Adipocyte (in vitro differentiated cells): ENCODE data around the gene TP63.

Experiments
- DNase-seq: peaks from one replicate; pipeline ENCODE4 v3.0.0-alpha.2; 2015; ENCODE audit warnings: low read depth
- H3K27me3 ChIP-seq: replicated peaks from 2 replicates; pipeline ENCODE4 v1.7.0; 2013; ENCODE audit warnings: mild to moderate bottlenecking, low read length, moderate library complexity; ENCODE audit not compliant: control insufficient read depth, insufficient read depth
- H3K36me3 ChIP-seq: 2 replicates; pipeline ENCODE4 v1.7.0; 2013; ENCODE audit warnings: low read length, mild to moderate bottlenecking, moderate library complexity; ENCODE audit not compliant: control insufficient read depth, insufficient read depth, severe bottlenecking
- H3K4me1 ChIP-seq: 2 replicates; pipeline ENCODE4 v1.7.0; 2013; ENCODE audit warnings: mild to moderate bottlenecking, low read length, moderate library complexity; ENCODE audit not compliant: control insufficient read depth, insufficient read depth
- H3K4me3 ChIP-seq: 2 replicates; pipeline ENCODE4 v1.7.0; 2013; ENCODE audit warnings: mild to moderate bottlenecking, low read length, moderate library complexity
- H3K9ac ChIP-seq: 2 replicates; pipeline ENCODE4 v1.7.0; 2013; ENCODE audit warnings: mild to moderate bottlenecking, low read length, moderate library complexity
- H3K9me3 ChIP-seq: 2 replicates; pipeline ENCODE4 v1.7.0; 2013; ENCODE audit warnings: mild to moderate bottlenecking, low read length, moderate library complexity; ENCODE audit not compliant: control insufficient read depth

Gene TP63

DNA sequence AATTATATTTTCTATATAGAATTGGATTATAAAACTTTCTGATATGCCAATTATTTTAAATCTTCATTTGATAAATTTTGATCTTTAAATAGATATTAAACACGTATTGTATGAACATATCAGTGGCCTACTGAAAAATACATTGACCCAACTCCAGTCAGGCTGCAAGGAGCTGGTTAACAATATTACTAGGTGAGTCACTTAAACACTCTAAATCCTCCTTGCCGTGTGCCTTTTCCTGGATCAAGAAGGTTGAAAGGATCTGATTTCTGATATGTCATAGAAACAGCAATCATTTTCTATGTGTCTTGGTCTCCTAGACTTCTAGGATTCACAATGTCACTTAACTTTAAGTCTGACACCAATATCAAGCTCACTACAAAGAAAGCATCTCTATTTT lies 123.2 kb downstream of the TP63 start:
- H3K36me3 ChIP-seq: no peaks in the 10 kb centered on the region
- H3K9ac ChIP-seq: no peak overlapping the region
- DNase-seq: no peak

DNA sequence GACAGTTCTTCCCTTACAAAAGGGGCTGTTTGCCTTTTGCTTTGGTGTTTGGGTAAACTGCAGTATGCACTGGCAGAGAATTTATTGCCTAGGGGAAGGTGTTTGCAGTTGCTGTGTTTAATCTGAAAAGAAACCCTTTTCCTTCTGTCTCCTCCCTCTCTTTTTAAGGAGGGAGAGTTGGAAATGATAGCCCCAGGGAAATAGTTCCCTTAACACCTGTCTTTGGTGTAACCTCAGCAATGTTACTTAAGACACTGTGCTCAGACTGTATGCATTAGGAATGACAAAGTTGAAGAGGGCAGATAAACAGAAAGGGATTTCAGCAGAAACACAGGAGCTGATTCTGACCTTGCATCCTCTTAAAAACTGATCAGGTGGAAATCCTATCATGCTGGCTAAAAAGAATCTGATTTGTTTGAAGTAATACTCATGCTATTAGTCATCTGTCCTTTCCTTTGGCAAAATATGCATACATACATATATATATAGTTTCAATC lies 125.4 kb downstream of the TP63 start:
- H3K36me3 ChIP-seq: no peaks in the 10 kb centered on the region
- H3K9ac ChIP-seq: no peak overlapping the region
- H3K9me3 ChIP-seq: no peaks in the 10 kb centered on the region
- H3K4me3 ChIP-seq: no peak overlapping the region
- no peaks in the 10 kb centered on the region for H3K4me1 ChIP-seq
- DNase-seq: no peak
- H3K27me3 ChIP-seq: no peaks in the 10 kb centered on the region

More for the DNA sequence above, 123.2 kb downstream of the TP63 start:
- H3K4me1 ChIP-seq: no peaks in the 10 kb centered on the region
- H3K9me3 ChIP-seq: no peaks in the 10 kb centered on the region
- no peak overlapping the region for H3K4me3 ChIP-seq
- no peaks in the 10 kb centered on the region for H3K27me3 ChIP-seq

- Histone ChIP-seq H3K4me1 (no peaks in the 10 kb centered on the region), H3K9ac (no peak overlapping the region), H3K9me3 (no peaks in the 10 kb centered on the region), H3K4me3 (no peak overlapping the region), H3K36me3 (no peaks in the 10 kb centered on the region), H3K27me3 (no peaks in the 10 kb centered on the region)
- DNase-seq: no peak
Observed at GRCh38 chr3:189758186-189758585, 127.0 kb downstream of the TP63 start.

GRCh38 chr3:189766416-189766815 lies 135.2 kb downstream of the TP63 start:
- Histone ChIP-seq H3K27me3 (no peaks in the 10 kb centered on the region), H3K4me1 (no peaks in the 10 kb centered on the region), H3K9ac (no peak overlapping the region), H3K4me3 (no peak overlapping the region), H3K9me3 (no peaks in the 10 kb centered on the region), H3K36me3 (no peaks in the 10 kb centered on the region)
- peak; percentile 44 for DNase-seq

- no peaks in the 10 kb centered on the region for H3K27me3 ChIP-seq
- H3K4me3 ChIP-seq: no peak overlapping the region
- no peaks in the 10 kb centered on the region for H3K9me3 ChIP-seq
- H3K4me1 ChIP-seq: peaks cover 15% of the 10 kb centered on the region
- no peak overlapping the region for H3K9ac ChIP-seq
- no peaks in the 10 kb centered on the region for H3K36me3 ChIP-seq
- no peak for DNase-seq
Observed at GRCh38 chr3:189771842-189772450, 140.8 kb downstream of the TP63 start.

GRCh38 chr3:189772584-189772983 lies 141.4 kb downstream of the TP63 start:
- Histone ChIP-seq H3K4me1 (peaks cover 15% of the 10 kb centered on the region), H3K4me3 (peak overlapping the region; percentile 66), H3K9ac (peak overlapping the region; percentile 61), H3K36me3 (no peaks in the 10 kb centered on the region), H3K27me3 (no peaks in the 10 kb centered on the region), H3K9me3 (no peaks in the 10 kb centered on the region)
- peak; percentile 7 for DNase-seq

GRCh38 chr3:189773056-189773455 lies 141.9 kb downstream of the TP63 start:
- Histone ChIP-seq H3K9ac (peak overlapping the region; percentile 61), H3K4me1 (peaks cover 15% of the 10 kb centered on the region), H3K36me3 (no peaks in the 10 kb centered on the region), H3K4me3 (peak overlapping the region; percentile 66), H3K9me3 (no peaks in the 10 kb centered on the region), H3K27me3 (no peaks in the 10 kb centered on the region)
- peak; percentile 69 for DNase-seq

- H3K36me3 ChIP-seq: no peaks in the 10 kb centered on the region
- no peaks in the 10 kb centered on the region for H3K9me3 ChIP-seq
- no peak overlapping the region for H3K9ac ChIP-seq
- no peak for DNase-seq
- no peak overlapping the region for H3K4me3 ChIP-seq
- no peaks in the 10 kb centered on the region for H3K27me3 ChIP-seq
- peaks cover 15% of the 10 kb centered on the region for H3K4me1 ChIP-seq
Observed at GRCh38 chr3:189776149-189776824, 145.1 kb downstream of the TP63 start.

DNA sequence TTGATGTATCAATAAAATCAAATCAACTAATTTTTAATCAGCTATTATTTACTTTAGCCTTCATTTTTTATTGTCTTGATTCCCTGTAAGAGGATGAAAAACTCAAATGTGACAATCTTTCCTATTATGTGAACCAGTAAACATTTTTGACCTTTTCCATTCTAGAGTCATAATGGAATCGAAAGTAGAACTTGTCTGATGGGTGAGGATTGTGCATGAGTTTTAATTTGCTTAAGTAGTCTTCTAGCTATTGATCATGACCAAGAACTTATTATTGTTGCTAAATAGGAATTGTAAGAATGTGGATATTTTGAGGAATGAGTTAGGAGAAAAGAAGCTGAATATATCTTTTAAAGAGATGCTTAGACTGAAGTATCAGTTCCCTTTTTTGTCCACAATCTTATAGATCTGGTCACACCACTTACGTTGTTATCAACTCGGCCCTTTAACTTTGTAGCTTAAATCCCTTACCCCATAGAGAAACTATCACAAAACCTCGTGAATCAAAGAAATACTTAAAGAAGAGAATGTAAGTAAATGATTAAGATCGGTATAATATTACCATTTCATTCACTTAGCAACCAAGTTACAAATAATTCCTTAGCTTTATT lies 147.3 kb downstream of the TP63 start:
- H3K27me3 ChIP-seq: no peaks in the 10 kb centered on the region
- H3K9me3 ChIP-seq: no peaks in the 10 kb centered on the region
- H3K9ac ChIP-seq: no peak overlapping the region
- no peak overlapping the region for H3K4me3 ChIP-seq
- DNase-seq: no peak
- H3K36me3 ChIP-seq: no peaks in the 10 kb centered on the region
- H3K4me1 ChIP-seq: peaks cover 2% of the 10 kb centered on the region

DNA sequence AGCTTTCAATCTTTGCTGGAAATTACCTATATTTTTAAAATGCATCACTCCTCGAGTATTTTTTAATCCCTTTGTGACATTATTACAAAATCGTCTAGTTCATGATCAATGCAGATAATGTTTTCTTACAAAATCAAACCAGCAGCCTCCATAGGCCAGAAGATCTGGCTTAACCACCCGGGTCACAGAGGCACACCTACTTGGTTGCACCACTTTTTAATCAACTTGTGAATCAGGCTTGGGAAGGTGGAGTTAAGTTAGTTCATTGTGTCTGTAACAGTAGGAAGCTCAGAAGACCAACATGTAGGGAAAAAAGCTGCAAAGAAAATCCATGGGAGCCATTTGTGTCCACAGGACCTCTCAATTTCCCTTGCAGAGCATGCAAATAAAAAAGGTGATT lies 148.0 kb downstream of the TP63 start:
- no peaks in the 10 kb centered on the region for H3K4me1 ChIP-seq
- H3K4me3 ChIP-seq: no peak overlapping the region
- no peaks in the 10 kb centered on the region for H3K27me3 ChIP-seq
- DNase-seq: no peak
- H3K36me3 ChIP-seq: no peaks in the 10 kb centered on the region
- H3K9ac ChIP-seq: no peak overlapping the region
- no peaks in the 10 kb centered on the region for H3K9me3 ChIP-seq

- Histone ChIP-seq H3K36me3 (no peaks in the 10 kb centered on the region), H3K27me3 (no peaks in the 10 kb centered on the region), H3K9me3 (no peaks in the 10 kb centered on the region), H3K9ac (no peak overlapping the region), H3K4me1 (no peaks in the 10 kb centered on the region), H3K4me3 (no peak overlapping the region)
- DNase-seq: no peak
Observed at GRCh38 chr3:189780546-189781270, 149.5 kb downstream of the TP63 start.
